Fibroblast of upper back skin (primary cell): ENCODE measurements around the gene FPR1.
A peak's percentile ranks its signal among the peaks of the same experiment; 100 is the strongest.

Experiments used
- DNase-seq: peaks from one replicate; pipeline ENCODE4 v3.0.0-alpha.2; 2013

The FPR1 gene

DNA sequence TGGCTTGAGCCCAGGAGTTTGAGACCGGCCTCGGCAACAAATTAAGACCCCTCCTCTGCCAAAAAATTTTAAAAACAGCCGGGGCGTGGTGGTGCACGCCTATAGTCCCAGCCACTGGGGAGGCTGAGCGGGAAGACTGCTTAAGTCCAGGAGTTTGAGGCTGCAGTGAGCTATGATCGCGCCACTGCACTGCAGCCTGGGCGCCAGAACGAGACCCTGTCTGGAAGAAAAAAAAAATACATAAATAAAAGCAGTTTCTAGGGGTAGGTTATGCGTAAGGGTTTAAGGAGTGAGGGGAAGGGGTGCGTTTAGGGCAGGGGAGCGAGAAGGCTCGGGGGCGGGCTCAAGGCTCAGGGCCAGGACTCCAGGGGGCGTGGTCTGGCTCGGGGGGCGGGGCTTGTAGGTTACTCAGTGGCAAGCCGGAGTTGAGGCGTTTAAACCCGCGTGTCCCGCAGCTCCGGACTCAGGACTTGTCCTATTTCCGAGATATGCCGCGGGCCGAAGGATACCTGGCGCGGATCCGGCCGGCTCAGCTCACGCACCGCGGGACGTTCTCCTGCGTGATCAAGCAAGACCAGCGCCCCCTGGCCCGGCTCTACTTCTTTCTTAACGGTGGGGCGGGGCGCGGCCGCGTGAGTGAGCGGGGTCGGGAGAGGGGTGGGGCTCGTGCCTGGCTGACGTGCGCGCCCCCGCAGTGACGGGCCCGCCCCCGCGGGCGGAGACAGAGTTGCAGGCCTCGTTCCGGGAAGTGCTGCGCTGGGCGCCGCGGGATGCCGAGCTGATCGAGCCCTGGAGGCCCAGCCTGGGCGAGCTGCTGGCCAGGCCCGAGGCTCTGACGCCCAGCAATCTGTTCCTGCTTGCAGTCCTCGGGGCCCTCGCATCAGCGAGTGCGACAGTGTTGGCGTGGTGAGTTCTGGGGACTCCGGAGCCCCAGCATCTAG is 47.8 kb downstream of the FPR1 start:
- DNase-seq: peak; percentile 92

DNA sequence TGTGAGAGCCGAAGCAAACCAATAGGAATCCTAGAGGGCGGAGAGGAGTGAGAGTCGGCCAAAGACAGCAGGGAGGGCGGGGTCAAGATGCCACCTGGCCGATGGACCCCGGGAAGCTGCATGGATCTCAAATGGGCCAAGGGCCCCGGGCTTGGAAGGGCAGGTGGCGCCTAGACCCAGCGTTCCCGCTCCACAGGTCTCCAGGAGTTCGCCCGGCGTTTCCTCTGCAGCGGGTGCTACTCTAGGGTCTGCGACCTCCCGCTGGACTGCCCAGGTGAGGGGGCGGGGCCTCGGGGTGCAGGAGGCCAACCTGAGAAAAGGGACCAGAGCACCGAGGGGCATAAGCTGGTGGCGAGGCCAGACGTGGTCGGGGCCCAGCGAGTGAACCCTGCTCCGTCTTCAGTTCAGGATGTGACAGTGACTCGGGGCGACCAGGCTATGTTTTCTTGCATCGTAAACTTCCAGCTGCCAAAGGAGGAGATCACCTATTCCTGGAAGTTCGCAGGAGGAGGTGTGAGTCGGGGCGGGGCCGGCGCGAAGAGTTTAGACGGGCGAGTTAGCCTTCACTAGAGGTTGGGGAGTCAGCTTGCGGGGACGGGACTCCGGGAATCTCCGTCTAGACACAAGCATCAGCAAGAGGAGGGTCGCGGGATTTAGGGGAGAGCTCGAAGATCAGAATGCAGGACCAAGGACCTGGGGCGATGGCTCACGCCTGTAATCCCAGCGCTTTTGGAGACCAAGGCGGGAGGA is 48.7 kb downstream of the FPR1 start:
- no peak for DNase-seq

DNA sequence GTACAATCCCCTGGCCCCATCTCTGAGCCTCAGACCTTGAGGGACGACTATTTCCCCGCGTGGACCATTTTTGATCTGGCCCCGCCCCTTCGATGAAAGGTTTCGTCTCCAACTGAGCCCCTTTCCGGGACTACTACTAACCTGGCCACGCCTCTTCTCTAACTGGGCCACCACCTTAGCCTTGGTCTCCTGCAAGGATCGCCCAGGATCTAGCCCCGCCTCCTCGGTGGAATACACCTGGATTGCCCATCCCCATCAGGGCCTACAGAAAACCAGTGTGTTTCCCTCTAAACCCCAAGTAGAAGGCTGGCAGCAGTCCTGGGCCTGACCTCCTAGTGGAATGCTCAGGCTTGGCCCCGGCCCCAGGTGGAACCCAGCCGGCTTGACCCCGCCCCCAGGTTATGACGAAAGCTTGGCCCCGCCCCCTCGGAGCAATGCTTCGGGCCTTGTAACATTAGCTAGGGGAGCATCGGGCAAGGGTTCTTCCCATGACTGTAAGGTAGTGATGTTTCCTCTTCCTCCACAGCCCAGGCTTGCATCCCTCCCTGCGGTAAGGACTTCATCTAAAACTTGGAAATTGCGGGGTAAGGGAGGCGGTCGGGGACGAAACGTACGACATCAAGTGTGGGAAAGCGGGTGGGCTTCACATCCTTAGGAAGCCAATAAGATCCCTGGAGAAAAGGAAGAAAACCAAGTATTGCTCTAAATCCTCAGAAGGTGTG is 49.4 kb downstream of the FPR1 start:
- peak; percentile 69 for DNase-seq

DNA sequence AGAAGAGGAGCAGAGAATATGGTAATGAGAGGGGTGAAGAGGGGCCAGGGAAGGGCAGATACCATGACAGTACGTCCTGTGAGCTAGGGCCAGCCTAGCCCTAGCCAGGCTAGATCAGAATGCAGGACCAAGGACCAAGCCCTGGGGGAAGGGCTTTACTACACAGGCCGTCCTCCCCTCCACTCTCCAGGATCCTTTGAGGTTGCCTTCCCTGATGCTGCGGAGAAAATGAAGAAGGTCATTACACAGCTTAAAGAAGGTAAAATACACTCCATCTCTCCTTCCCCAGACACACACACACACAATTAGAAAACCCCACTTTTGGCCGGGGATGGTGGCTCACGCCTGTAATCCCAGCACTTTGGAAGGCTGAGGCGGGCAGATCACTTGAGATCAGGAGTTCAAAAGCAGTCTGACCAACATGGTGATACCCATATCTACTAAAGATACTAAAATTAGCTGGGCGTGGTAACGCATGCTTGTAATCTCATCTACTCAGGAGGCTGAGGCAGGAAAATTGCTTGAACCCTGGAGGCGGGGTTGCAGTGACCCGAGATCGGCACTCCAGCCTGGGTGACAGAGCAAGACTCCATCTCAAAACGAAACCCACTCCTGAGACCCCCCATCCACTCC is 50.1 kb downstream of the FPR1 start:
- no peak for DNase-seq

DNA sequence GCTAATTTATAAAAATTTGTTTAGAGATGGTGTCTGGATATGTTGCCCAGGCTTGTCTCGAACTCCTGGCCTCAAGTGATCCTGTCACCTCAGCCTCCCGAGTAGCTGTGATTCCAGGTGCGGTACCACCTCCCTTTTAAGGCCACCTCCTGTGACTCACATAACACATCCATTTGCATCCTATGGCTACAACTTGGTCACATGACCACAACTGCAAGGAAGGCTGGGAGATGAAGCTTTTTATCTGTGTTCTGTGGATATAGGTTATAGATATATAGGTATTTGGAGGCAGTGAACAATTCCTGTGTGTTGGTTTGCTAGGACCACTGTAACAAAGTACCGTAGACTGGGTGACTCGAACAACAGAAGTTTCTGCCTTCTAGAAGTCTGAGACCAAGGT is 52.5 kb downstream of the FPR1 start:
- no peak for DNase-seq

DNA sequence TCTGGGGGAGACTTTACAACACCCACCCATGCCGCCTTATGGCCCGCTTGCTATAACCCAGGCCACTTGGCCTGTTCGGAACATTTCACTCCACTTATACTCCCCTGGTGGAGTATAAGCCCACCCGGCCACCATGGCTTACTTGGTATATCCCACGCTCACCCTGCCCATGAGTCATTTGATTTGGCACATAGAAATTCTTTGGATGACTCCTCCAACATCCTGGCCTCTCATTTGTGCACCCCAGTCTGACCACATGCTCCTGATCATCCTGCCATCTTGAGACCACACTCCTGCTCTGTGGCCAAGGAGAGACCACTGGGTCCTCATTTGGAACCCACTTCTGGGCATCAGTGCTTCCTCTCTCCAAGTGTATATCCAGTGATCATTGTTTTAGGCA is 53.4 kb downstream of the FPR1 start:
- DNase-seq: no peak

DNA sequence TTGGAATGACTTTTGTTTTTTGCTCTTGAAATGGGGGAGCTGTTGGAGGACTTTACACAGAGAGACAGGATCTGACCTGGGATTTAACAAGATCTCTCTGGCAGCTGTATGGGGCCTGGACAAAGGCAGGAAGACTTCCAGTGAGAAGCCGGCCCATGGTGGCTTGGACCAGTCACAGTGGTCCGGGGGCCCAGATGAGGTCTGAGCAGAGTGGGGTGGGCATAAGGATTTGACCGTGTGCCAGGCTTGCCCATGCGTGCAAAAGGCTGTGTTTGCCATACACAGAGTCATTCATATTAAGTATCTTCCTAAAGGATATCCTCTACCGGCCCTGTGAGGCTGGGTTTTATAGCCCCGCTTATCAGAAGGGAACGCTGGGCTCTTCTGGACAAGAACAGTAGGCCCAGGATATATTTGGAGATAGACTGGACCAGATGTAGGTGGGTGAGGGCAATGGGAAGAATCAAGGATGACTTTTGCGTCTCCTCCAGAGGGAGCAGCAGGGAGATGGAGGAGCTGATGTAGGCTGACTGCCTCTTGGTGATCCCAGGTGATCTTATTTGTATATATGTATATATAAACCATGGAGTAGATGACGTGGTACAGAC is 54.4 kb downstream of the FPR1 start:
- no peak for DNase-seq

DNA sequence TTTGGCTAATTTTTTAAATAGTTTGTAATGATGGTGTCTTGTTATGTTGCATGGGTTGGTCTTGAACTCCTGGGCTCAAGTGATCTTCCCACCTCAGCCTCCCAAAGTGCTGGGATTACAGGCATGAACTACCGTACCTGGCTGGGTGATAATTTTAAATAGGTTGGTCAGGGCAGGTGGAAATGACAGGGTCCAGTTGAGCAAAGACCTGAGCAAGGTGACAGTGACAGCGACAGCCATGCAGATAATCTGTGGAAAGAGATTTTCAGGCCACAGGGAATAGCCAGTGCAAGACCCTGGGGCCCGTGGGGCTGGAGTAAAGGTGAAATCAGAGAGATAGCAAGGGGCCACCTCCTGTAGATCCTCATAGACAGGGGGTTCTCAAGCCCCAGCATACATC is 55.1 kb downstream of the FPR1 start:
- DNase-seq: no peak
